Kidney (tissue), 14 donors: ENCODE results near the gene PHKG1. TPM values are rescaled to one million over a fixed set of nuclear protein-coding genes. Genes with fewer than 3 reads are reported as not detected.

ENCODE experiments used
- DNase-seq, 5 donors: peaks; one replicate each; pipeline ENCODE4 v3.0.0-alpha.2; 2013 to 2020
- FAIRE-seq: peaks from 2 replicates; lab custom pipeline; 2012; peaks lifted over from hg19 to GRCh38; lab: Jason Lieb, UNC
- H3K27ac ChIP-seq, 2 donors: one replicate each; pipeline ENCODE4 v1.7.0; 2013; ENCODE audit warnings: low read depth in 2 of 2, low read length in 2 of 2, inconsistent platforms in 1 of 2
- H3K27me3 ChIP-seq: one replicate; pipeline ENCODE4 v1.7.1; 2013; ENCODE audit warnings: low read length, inconsistent platforms; ENCODE audit not compliant: control insufficient read depth, insufficient read depth
- H3K36me3 ChIP-seq, 3 donors: one replicate each; pipeline versions ENCODE4 v1.7.0 to v1.7.1; 2013; ENCODE audit warnings: low read length in 3 of 3, control low read depth in 1 of 3, inconsistent platforms in 1 of 3; ENCODE audit not compliant: insufficient read depth in 3 of 3, control insufficient read depth in 2 of 3
- H3K4me1 ChIP-seq, 3 donors: one replicate each; pipeline versions ENCODE4 v1.7.0 to v1.7.1; 2013; ENCODE audit warnings: low read length in 3 of 3, inconsistent platforms in 1 of 3, low read depth in 1 of 3; ENCODE audit not compliant: control insufficient read depth in 2 of 3, insufficient read depth in 2 of 3
- H3K4me3 ChIP-seq, 3 donors: one replicate each; pipeline versions ENCODE4 v1.7.0 to v1.8.1; 2013; ENCODE audit warnings: low read length in 3 of 3, control low read depth in 1 of 3, inconsistent platforms in 1 of 3
- H3K9ac ChIP-seq, 3 donors: one replicate each; pipeline versions ENCODE4 v1.7.0 to v1.7.1; 2013; ENCODE audit warnings: low read length in 3 of 3, control low read depth in 1 of 3, inconsistent platforms in 1 of 3
- H3K9me3 ChIP-seq, 3 donors: one replicate each; pipeline versions ENCODE4 v1.7.0 to v1.7.1; 2013; ENCODE audit warnings: low read length in 3 of 3, control low read depth in 1 of 3, inconsistent platforms in 1 of 3; ENCODE audit not compliant: control insufficient read depth in 2 of 3, insufficient read depth in 1 of 3
- intact Hi-C: fragments of 100-400 bp; cut with DNase I; formaldehyde crosslinking; loops from one replicate; pipeline ENCODE4 v1.11.1; 2022
- polyA plus RNA-seq: library from polyadenylated mRNA; stranded (reverse); fragments of 350-450 nt; fragmentation: Illumina TruSeq; extraction: RNeasy Lipid Tissue Mini Kit (QIAGEN cat#74804); gene quantifications from one replicate; pipeline ENCODE4 v1.2.3, GENCODE V29; 2014; ENCODE audit warnings: low read depth, low replicate concordance; ENCODE audit not compliant: insufficient read depth
- total RNA-seq: library from RNA; stranded (reverse); fragmentation: NEBNext Ultra II Directional; extraction: Animal tissue kit (Norgen Biotek cat#: 25700); gene quantifications from one replicate; pipeline ENCODE4 v1.2.1, GENCODE V29; 2021
- TF ChIP-seq, protein P1 (sequence below): IDR thresholded peaks from 3 replicates; pipeline ENCODE4 v1.5.1; 2012; ENCODE audit warnings: mild to moderate bottlenecking, moderate library complexity, borderline replicate concordance; ENCODE audit not compliant: insufficient read depth; ENCODE audit errors: extremely low read depth
- donor health status: control.
- donor health status: control.
- donor health status: control.
- donor health status: control.
- donor health status: control.
- donor health status: DM: yes; HTN: yes; CAD: no.
- donor health status: Normal renal cell carcinoma (clear cell type).

The PHKG1 gene
- total and polyA plus RNA-seq, 2 donors from 2014 or later = 0.91 TPM; not detected in 1

DNA sequence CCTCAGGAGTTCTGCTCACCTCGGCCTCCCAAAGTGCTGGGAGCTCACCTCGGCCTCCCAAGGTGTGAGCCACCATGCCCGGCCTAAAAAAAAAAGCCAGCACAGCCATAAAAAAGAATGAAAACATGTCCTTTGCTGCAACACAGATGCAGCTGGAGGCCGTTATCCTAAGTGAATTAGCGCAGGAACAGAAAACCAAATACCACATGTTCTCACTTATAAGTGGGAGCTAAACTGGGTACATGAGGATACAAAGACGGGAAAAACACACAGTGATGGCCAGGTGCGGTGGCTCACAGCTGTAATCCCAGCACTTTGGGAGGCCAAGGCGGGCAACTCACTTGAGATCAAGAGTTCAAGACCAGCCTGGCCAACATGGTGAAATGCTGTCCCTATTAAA lies 62.4 kb downstream of the PHKG1 start:
- DNase-seq = no peak
- FAIRE-seq = no peak
- TF ChIP-seq, protein P1, sequence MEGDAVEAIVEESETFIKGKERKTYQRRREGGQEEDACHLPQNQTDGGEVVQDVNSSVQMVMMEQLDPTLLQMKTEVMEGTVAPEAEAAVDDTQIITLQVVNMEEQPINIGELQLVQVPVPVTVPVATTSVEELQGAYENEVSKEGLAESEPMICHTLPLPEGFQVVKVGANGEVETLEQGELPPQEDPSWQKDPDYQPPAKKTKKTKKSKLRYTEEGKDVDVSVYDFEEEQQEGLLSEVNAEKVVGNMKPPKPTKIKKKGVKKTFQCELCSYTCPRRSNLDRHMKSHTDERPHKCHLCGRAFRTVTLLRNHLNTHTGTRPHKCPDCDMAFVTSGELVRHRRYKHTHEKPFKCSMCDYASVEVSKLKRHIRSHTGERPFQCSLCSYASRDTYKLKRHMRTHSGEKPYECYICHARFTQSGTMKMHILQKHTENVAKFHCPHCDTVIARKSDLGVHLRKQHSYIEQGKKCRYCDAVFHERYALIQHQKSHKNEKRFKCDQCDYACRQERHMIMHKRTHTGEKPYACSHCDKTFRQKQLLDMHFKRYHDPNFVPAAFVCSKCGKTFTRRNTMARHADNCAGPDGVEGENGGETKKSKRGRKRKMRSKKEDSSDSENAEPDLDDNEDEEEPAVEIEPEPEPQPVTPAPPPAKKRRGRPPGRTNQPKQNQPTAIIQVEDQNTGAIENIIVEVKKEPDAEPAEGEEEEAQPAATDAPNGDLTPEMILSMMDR = no peak
- H3K9ac ChIP-seq = no peak overlapping the region
- no peaks in the 10 kb centered on the region for H3K36me3 ChIP-seq
- H3K4me1 ChIP-seq = no peaks in the 10 kb centered on the region
- no peak overlapping the region for H3K4me3 ChIP-seq
- H3K9me3 ChIP-seq = no peaks in the 10 kb centered on the region
- H3K27ac ChIP-seq = no peak overlapping the region
- H3K27me3 ChIP-seq = no peaks in the 10 kb centered on the region
- intact Hi-C loops = no loop called here

Other genes starting within 250 kb of the PHKG1 start
- not detected for gene SEPTIN14, start 230.2 kb downstream of the PHKG1 start, total RNA-seq
- gene SEPTIN14, start 230.2 kb downstream of the PHKG1 start, polyA plus RNA-seq = not detected
- gene ZNF713, start 205.5 kb downstream of the PHKG1 start, total RNA-seq = 5.3 TPM
- gene ZNF713, start 205.5 kb downstream of the PHKG1 start, polyA plus RNA-seq = 7.1 TPM
- gene MRPS17, start 141.1 kb downstream of the PHKG1 start, total RNA-seq = 12.5 TPM
- gene MRPS17, start 141.1 kb downstream of the PHKG1 start, polyA plus RNA-seq = 26.8 TPM
- gene NIPSNAP2, start 128.4 kb downstream of the PHKG1 start, total RNA-seq = 64.4 TPM
- gene NIPSNAP2, start 128.4 kb downstream of the PHKG1 start, polyA plus RNA-seq = 60.3 TPM
- 9.0 TPM for gene PSPH, start 41.5 kb downstream of the PHKG1 start, total RNA-seq
- gene PSPH, start 41.5 kb downstream of the PHKG1 start, polyA plus RNA-seq = 17.8 TPM
- gene CCT6A, start 41.2 kb downstream of the PHKG1 start, total RNA-seq = 92.8 TPM
- gene CCT6A, start 41.2 kb downstream of the PHKG1 start, polyA plus RNA-seq = 124 TPM
- gene SUMF2, start 28.7 kb downstream of the PHKG1 start, total RNA-seq = 202 TPM
- 175 TPM for gene SUMF2, start 28.7 kb downstream of the PHKG1 start, polyA plus RNA-seq
- 261 TPM for gene CHCHD2, start 13.5 kb upstream of the PHKG1 start, total RNA-seq
- 763 TPM for gene CHCHD2, start 13.5 kb upstream of the PHKG1 start, polyA plus RNA-seq
- 10.3 TPM for gene NUPR2, start 23.5 kb upstream of the PHKG1 start, total RNA-seq
- 39.6 TPM for gene NUPR2, start 23.5 kb upstream of the PHKG1 start, polyA plus RNA-seq